ENCODE measurements around the gene UPF1.

DNA sequence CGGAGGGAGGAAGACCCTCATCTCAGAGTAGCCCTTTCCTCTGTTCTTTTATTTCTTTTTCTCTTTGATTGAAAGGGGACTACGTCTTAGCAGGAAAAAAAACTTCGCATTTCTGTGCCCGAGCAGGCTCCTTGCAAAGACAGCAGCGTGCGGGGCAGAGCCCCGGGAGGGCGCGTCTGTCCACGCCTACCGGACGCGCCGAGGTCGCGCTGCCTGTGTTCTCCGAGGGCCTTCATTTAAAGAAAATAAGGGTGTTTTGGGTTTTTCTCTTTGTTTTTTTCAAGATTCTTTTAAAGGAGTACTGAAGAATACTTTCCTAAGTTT, 35.0 kb downstream of the UPF1 start:
- TF ChIP-seq POLR2A (IDR thresholded peaks at IDR 0.05; ENCODE audit: low read depth, low read length) (no peak), POLR2AphosphoS5 (IDR thresholded peaks at IDR 0.05; ENCODE audit: low read depth, low read length) (no peak), TAF1 (IDR thresholded peaks at IDR 0.05; ENCODE audit: borderline replicate concordance, low read depth, low read length) (no peak)
